ENCODE data around the gene CRACR2A.

Gene CRACR2A

GRCh38 chr12:3644104-3644503, 108.8 kb downstream of the CRACR2A start:
- peak; percentile 5 for DNase-seq

DNA sequence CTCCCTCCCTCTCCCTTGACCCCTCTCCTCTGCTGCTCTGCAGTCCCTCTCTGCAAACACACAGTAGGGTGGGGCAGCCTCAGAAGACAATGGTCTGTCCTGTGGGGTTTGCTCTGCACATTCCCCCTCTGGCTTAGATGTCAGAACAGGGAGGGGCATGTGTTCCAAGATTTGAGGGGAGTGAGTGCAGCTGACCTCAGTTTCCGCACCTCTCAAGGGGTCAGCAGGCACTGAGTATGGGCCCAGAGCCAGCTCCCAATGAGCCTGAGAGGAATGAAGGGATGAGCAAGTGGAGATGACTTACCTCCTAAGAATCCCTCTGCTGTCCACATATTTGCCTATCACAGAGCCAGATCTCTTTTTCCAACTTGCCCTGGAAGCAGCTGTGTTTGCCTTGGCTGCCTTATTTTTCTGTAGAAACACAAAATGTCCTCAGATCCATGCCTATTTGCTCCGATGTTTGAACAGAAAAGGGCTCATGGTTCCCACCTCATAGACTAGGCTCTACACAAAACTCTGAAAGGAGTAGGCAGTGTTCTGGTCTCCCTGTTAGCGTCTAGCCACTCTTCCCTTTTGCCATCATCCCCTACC, 111.4 kb downstream of the CRACR2A start:
- no peak for DNase-seq

DNA sequence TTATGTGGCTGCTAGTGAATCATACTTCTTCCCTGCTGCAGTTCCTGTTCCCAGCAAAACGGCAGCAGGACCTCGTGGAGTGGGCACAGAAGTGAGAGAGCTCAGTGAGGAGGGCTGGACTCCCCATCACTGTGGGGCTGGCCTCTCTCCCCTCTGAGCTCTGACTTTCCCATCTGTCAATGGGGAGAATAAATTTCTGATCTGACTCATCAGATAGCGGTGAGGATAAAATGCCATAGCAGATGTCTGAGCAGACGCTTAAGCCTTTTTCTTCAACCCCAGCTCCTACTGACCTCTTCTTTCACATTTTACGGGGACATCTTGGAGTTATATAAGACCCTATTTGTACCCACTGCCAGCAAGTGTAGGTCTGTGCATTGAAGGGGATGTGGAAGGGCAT, 116.6 kb downstream of the CRACR2A start:
- DNase-seq: no peak

DNA sequence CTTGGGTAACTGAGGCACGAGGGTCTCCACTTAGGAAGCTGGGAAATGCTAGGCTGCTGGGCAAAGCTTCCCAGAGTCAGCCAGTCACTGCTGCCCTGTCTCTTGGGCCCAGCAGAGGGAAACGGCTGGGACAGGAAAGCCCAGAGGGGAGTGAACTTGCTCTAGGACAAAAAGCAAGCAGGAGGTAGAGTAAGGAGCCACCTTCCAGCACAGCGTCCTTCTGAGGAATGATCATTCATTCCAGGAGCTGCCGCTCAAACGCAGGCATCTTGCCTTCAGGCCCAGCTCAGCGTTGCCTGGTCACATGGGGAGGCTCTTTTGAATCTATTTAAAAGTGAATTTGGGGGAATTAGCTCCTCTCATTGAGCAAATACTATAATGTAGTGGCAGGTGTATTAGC, 118.6 kb downstream of the CRACR2A start:
- DNase-seq: no peak

DNA sequence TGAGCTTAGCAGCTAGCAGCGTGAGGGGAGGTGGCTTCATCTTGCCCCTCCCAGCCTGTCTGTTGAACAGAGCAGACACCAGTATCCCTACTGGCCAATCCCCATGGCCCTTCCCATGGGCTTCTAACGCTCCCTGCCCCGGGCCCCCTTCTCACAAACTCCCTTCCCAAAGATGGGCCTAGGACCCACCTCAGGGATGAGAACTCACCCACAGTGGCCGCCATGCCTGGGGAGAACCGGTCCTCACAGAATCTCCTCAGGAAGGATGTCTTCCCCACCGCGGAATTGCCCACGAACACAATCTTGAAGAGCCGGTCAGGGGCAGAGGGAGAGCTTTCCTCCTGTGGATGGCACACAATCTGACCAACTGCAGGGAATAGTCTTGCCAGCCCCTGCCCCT, 119.5 kb downstream of the CRACR2A start:
- no peak for DNase-seq

- DNase-seq: no peak
Measured at GRCh38 chr12:3632754-3633153, 120.2 kb downstream of the CRACR2A start.

- no peak for DNase-seq
Measured at GRCh38 chr12:3632256-3632655, 120.7 kb downstream of the CRACR2A start.

DNA sequence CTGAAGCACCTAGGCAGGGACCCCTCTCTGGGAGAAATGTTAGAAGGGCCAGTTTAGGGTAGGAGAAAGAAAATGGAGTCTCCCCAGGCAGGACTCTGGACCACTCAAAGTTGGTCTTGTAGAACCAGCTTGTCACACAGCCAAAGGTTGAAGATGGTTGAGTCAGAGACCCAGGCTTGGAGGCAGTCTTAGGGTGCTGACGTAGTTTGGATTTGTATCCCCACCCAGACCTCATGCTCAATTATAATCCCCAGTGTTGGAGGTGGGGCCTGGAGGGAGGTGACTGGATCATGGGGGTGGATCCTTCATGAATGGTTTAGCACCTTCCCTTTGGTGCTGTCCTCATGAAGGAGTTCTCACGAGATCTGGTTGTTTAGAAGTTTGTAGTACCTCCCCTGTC, 121.2 kb downstream of the CRACR2A start:
- no peak for DNase-seq

DNA sequence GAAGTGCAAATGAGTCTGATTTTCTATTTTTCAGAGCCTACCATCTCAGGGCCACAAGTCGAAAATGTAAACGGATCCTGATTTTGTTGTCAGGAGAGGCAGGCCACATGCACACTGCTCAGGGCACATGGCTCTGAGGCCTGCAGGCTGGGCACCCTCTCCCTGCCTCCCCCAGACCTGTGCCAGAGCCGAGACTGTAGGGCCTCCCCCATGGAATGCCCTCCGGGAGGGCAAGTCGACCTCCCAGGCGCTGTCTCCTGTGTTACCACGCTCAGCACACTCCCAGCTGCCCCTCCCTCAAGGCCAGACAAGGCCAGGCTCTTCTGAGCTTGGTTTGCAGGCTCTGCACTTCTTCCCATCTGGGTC, 121.7 kb downstream of the CRACR2A start:
- no peak for DNase-seq

DNA sequence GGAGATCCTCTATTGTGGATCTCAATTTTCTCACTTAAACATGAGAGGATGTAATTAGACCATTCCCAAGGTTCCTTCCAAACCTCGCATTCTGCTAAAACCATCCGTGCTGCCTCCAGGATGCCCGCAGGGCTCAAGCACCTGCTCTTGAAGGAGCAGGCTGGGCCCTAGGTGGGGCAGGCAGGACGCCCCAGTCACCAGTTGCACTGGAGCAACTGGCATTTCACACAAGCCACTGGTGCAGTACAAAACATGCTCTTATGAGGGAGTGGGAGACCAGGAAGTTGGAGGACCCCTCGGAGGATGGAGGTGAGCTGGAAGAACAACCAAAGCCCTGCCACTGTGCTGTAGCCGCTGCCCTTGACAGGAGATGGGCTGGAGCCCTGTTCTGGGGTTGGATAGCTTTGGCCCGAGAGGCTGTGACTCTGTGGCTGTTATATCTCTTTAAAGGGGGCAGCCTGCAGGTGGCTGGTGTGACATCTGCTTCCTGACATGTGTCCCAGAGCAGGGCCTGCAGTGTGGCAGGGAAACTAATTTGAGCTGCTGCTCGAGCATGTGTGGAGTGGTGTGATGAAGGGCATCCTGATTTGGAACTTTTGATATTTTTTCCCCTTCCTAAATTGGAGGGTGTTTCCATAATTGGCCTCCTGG, 122.2 kb downstream of the CRACR2A start:
- DNase-seq: no peak

- DNase-seq: no peak
Measured at GRCh38 chr12:3630111-3630510, 122.8 kb downstream of the CRACR2A start.

GRCh38 chr12:3629057-3629830, 123.7 kb downstream of the CRACR2A start:
- no peak for DNase-seq

GRCh38 chr12:3628629-3629028, 124.3 kb downstream of the CRACR2A start:
- no peak for DNase-seq

DNA sequence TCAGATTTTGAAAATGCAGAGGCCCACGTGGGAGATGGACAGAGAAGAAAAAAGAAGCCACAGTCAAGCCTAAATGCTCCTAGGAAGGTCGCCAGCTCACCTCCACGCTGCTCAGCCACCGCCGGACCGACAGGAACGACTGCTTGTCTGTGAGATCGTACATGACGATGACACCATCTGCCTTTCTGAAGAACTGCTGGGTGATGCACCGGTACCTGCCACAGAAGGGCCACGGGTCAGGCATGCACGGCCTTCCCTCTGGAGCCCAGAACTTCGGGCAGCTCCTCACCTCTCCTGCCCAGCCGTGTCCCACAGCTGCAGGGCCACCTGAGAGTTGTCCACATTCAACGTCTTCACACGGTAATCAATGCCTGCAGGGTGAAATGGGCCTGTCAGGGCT, 125.6 kb downstream of the CRACR2A start:
- DNase-seq: no peak

- no peak for DNase-seq
Measured at GRCh38 chr12:3624273-3624672, 128.6 kb downstream of the CRACR2A start.

GRCh38 chr12:3622822-3623690, 129.9 kb downstream of the CRACR2A start:
- no peak for DNase-seq

DNA sequence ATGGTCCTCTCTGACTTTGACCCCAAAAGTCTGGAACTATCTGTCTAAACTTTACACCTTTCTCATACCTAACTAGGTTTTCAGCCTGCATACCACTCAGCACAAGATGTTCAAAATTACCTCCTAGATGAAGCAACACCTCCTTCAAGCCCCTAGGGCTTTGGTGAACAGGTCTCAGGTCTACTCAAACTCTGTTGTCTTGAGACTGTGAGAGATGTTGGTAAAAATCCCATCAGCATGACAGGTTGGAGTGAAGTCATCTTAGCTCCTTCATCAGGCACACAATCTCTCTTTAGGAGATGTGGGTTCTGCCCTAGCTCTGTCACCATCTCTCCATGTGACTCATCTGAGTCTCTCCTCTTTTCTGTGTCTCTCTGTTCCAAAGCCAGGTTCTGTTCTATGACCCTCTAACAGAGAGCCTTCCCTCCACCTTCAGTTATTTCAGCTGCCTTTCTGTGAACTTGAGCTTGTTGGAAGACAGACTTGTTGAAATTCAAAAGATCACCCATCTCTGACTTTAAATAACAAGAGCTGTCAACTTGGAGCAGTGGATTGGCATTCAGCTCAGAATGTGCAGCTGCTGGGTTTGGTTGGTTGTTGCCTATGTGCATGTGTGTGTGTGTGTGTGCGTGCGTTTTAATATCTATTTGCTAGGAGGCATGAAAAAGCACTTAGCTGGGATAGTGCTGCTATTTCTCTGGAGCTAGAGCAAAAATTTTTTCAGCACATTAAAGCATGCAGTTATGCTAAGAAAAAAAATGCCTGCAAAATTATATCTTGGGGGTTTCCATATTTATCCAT, 130.7 kb downstream of the CRACR2A start:
- DNase-seq: no peak

- no peak for DNase-seq
Measured at GRCh38 chr12:3620856-3621255, 132.1 kb downstream of the CRACR2A start.

DNA sequence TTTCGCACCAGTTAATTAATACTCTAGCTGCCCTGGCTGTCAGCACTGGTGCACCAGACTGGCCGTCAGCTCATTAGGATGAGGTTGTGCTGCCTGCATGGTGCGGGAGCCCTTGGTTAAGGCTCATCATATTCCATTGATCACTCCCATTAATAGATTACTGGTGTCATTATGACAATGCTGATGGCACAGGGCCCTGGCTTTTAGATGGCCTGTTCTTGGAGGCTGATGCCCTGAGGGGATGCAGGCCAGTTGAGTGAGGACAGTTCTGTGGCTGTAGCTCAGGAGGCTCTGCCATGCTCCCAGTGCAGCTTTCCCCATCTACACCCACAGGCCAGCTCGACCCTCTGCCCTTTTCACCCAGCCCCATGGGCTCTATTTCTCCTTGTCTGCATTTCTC, 135.3 kb downstream of the CRACR2A start:
- DNase-seq: no peak

DNA sequence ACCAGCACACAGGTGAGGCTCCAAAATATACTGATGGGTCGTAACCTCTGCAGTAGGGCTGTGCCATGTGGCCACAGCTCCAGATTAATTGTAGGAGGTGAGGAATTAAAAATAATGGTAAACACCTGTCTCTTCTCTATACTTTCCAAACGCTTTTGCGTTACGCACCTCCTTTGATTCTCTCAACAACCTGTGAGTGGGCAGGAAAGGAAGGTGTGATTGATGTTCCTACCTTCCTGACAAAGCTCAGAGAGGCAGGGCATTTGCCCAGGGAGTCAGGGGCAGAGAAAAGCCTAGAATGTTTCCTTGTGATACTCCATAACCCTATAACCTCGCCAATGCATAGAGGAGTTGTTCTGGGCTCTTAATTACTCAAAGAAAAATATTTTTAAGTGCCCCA, 137.0 kb downstream of the CRACR2A start:
- no peak for DNase-seq

- no peak for DNase-seq
Measured at GRCh38 chr12:3614806-3615466, 138.0 kb downstream of the CRACR2A start.

Data from NCI-H1105 (cell line).